ENCODE data around the gene TYMP.

The TYMP gene

GRCh38 chr22:50575426-50575941, 45.7 kb upstream of the TYMP start (continued):
- TF ChIP-seq ZFP69B (tag by site-specific recombination; IDR thresholded peaks at IDR 0.05), result no peak
- no peak for TF ChIP-seq BCL11A (tag by site-specific recombination; IDR thresholded peaks at IDR 0.05; ENCODE audit: low read depth)
- no peak for TF ChIP-seq ZNF639 (tag by site-specific recombination; IDR thresholded peaks at IDR 0.05)
- TF ChIP-seq ZNF600 (tag by site-specific recombination; IDR thresholded peaks at IDR 0.05), result no peak
- no peak for TF ChIP-seq ZBTB49 (tag by site-specific recombination; IDR thresholded peaks at IDR 0.05; ENCODE audit: low read depth)

- Histone ChIP-seq H3K4me1 (ENCODE audit: control insufficient read depth, insufficient read depth, low read length) (no peaks in the 10 kb centered on the region), H3K9me3 (ENCODE audit: control insufficient read depth, insufficient read depth, low read depth, low read length) (no peaks in the 10 kb centered on the region), H3K27ac (ENCODE audit: extremely low read depth, low read depth, low read length) (no peak overlapping the region), H3K36me3 (ENCODE audit: control insufficient read depth in 2 of 2, insufficient read depth in 1 of 2, low read length in 2 of 2) (peaks cover 41 to 92% of the 10 kb centered on the region in 2 experiments), H3K4me3 (ENCODE audit: low read depth, low read length) (no peak overlapping the region)
- TF ChIP-seq ZNF280C (tag by site-specific recombination; IDR thresholded peaks at IDR 0.05) (no peak), ZNF175 (tag by site-specific recombination; IDR thresholded peaks at IDR 0.05) (no peak), ZNF114 (tag by site-specific recombination; IDR thresholded peaks at IDR 0.05) (no peak), ZNF768 (tag by site-specific recombination; IDR thresholded peaks at IDR 0.05) (no peak), MZF1 (tag by site-specific recombination; IDR thresholded peaks at IDR 0.05; ENCODE audit: borderline replicate concordance) (no peak), ZNF707 (tag by site-specific recombination; IDR thresholded peaks at IDR 0.05) (no peak), ZNF24 (tag by site-specific recombination; IDR thresholded peaks at IDR 0.05) (no peak), ZSCAN4 (tag by site-specific recombination; IDR thresholded peaks at IDR 0.05) (no peak), ZNF514 (tag by site-specific recombination; IDR thresholded peaks at IDR 0.05) (no peak), ELK4 (IDR thresholded peaks at IDR 0.05; ENCODE audit: borderline replicate concordance, low read depth, low read length) (no peak), KLF10 (tag by site-specific recombination; IDR thresholded peaks at IDR 0.05) (no peak), ZNF610 (tag by site-specific recombination; IDR thresholded peaks at IDR 0.05; ENCODE audit: borderline replicate concordance) (no peak), ZNF654 (tag by site-specific recombination; IDR thresholded peaks at IDR 0.05; ENCODE audit: low read depth) (no peak), ZNF398 (tag by site-specific recombination; IDR thresholded peaks at IDR 0.05) (no peak), ZBTB6 (tag by site-specific recombination; IDR thresholded peaks at IDR 0.05) (no peak), ZNF362 (tag by site-specific recombination; IDR thresholded peaks at IDR 0.05) (no peak), ZBTB20 (tag by site-specific recombination; IDR thresholded peaks at IDR 0.05) (no peak)
- POLR2A ChIA-PET, result interaction anchor here (1.1 to 3.3 kb wide), 3 partner anchors 11 to 49 kb away, joined by 3 to 13 read pairs (median 3); partner anchors contain the start of genes SCO2 and SYCE3
- CTCF ChIA-PET, result interaction anchor here (1.0 to 3.1 kb wide), 4 partner anchors 11 to 118 kb away, joined by 4 to 35 read pairs (median 22); partner anchors contain the start of gene SYCE3
These were observed 44.6 kb upstream of the TYMP start for GRCh38 chr22:50574383-50574755.
